ENCODE data around the gene BIK. TPM values are rescaled to one million over a fixed set of nuclear protein-coding genes. Genes with fewer than 3 reads are reported as not detected.
A peak's percentile ranks its signal among the peaks of the same experiment; 100 is the strongest.

Gene BIK
- total RNA-seq, 1 donor from 2014 or later = 1.6 TPM

DNA sequence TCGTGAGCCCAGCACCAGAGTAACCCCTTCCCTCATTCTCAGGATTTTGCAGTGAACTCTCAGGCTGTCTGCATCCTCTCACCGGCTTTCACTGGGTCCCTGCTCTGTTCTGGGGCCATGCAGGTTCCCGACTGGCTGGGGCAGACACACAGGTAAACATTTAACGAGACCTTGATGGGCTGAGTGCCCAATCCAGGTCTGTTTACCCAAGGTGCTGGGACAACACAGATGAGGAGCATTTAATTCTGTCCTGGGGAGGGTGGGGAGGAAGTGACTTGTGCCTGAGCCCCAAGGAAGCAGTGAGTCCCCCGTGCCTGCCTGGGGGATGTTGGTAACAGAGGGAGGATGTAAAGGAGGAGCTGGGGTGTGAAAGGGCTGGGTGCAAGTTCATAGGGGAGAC lies 4.4 kb downstream of the BIK start:
- Histone ChIP-seq H3K4me1 (peaks cover 16% of the 10 kb centered on the region), H3K36me3 (no peaks in the 10 kb centered on the region), H3K27me3 (ENCODE audit: low read depth) (peaks cover 17% of the 10 kb centered on the region), H3K9me3 (no peaks in the 10 kb centered on the region), H3K4me3 (no peak overlapping the region), H3K27ac (no peak overlapping the region)
- ATAC-seq (peak; percentile 42 to 50), DNase-seq (no peak)
- intact Hi-C loops (cut with DNase I) = no loop called here
- TF ChIP-seq, protein P1, sequence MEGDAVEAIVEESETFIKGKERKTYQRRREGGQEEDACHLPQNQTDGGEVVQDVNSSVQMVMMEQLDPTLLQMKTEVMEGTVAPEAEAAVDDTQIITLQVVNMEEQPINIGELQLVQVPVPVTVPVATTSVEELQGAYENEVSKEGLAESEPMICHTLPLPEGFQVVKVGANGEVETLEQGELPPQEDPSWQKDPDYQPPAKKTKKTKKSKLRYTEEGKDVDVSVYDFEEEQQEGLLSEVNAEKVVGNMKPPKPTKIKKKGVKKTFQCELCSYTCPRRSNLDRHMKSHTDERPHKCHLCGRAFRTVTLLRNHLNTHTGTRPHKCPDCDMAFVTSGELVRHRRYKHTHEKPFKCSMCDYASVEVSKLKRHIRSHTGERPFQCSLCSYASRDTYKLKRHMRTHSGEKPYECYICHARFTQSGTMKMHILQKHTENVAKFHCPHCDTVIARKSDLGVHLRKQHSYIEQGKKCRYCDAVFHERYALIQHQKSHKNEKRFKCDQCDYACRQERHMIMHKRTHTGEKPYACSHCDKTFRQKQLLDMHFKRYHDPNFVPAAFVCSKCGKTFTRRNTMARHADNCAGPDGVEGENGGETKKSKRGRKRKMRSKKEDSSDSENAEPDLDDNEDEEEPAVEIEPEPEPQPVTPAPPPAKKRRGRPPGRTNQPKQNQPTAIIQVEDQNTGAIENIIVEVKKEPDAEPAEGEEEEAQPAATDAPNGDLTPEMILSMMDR (IDR thresholded peaks at IDR 0.05) = no peak

DNA sequence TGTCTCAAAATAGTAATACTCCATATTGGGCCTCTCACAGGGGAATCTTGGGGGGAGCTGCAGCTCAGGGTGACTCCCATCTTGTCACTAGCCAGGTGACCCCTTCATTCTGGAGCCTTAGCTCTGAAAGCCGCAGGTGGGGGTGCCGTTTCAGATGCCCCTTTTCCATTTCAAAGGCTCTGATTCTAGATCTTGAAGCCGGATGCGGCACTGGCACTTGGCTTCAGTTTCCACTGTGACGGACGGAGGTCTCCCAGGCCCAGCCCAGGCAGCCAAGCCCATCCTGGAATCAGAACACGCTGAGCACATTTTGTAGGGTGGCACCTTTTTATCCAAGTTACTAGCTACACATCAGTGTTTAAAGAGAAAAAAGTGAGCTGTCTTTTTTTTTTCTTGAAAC lies 6.4 kb downstream of the BIK start:
- peaks cover 4% of the 10 kb centered on the region for H3K27me3 ChIP-seq (ENCODE audit: low read depth)
- no peak overlapping the region for H3K4me3 ChIP-seq
- TF ChIP-seq, protein P1 (IDR thresholded peaks at IDR 0.05) = no peak
- no peak overlapping the region for H3K27ac ChIP-seq
- H3K4me1 ChIP-seq = no peaks in the 10 kb centered on the region
- H3K36me3 ChIP-seq = no peaks in the 10 kb centered on the region
- ATAC-seq (no peak), DNase-seq (no peak)
- H3K9me3 ChIP-seq = no peaks in the 10 kb centered on the region
- intact Hi-C loops (cut with DNase I) = no loop called here

DNA sequence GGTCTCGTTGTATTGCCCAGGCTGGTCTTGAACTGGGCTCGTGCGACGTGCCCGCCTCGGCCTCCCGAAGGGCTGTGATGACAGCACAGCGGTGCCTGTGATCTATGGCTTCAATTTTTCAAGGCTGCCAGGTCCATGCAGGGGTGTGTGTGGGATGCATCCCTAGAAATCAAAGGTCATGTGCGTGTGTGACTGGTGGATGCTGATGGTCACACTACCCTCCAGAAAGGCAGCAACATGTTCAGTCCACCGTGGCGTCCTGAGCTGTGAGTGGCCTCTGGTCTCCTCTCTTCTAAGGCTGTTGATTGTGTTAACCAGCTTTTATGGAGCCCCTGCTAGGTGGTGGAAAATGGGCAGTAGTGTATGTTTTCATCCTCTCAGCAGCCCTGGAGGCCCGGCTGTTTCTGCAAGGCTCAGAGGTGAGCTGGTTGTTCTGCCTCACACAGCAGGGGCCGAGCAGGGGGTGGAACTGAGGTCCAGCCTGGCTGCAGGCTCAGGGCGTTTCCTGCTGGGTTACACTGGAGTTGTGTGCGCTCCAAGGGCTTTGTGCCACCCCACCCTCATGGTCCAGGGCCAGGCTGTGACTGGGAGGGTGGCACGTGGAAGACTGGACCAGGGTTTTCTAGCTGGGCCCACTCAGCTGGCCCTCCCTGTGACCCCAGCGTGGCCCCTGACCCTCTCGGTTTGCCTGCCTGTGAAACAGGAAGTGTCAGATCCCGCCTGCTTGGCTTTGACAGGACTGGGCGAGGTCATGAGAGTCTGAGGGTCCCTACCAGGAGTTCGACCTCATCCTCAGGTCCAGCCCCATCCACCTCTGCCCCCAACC lies 7.7 kb downstream of the BIK start:
- H3K27me3 ChIP-seq (ENCODE audit: low read depth) = no peaks in the 10 kb centered on the region
- ATAC-seq (peak in 1 of 2 donors; percentile 21), DNase-seq (no peak)
- H3K4me1 ChIP-seq = no peaks in the 10 kb centered on the region
- intact Hi-C loops (cut with DNase I) = no loop called here
- no peaks in the 10 kb centered on the region for H3K9me3 ChIP-seq
- no peak overlapping the region for H3K4me3 ChIP-seq
- no peaks in the 10 kb centered on the region for H3K36me3 ChIP-seq
- TF ChIP-seq, protein P1 (IDR thresholded peaks at IDR 0.05) = no peak
- H3K27ac ChIP-seq = no peak overlapping the region

DNA sequence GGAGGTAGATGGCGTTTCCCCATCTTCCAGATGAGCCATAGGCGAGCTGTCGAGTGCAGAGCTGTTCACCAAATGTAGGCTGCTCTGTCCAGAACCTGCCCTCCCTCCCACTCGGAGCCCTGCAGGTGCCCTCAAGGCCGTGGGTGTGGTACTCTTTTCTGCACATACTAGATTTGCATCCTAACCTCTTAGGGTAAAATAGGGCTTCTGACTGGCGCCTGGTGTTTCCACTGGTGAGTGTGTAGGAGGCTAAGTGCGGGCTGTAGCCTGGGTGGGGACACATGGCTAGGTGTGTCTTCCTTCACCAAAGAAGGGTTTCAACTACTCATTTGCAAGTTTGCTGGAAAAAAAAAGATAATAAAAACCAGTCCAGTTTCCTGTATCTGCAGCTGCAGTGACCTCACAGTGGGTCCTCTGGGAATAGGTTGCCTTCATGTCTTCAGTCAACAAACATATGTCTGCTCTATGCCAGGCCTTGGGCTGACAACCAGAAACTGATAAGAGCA lies 8.5 kb downstream of the BIK start:
- DNase-seq (no peak), ATAC-seq (no peak)
- intact Hi-C loops (cut with DNase I) = no loop called here
- H3K9me3 ChIP-seq = no peaks in the 10 kb centered on the region
- no peaks in the 10 kb centered on the region for H3K27me3 ChIP-seq (ENCODE audit: low read depth)
- TF ChIP-seq, protein P1 (IDR thresholded peaks at IDR 0.05) = no peak
- H3K36me3 ChIP-seq = no peaks in the 10 kb centered on the region
- H3K27ac ChIP-seq = no peak overlapping the region
- H3K4me1 ChIP-seq = no peaks in the 10 kb centered on the region
- no peak overlapping the region for H3K4me3 ChIP-seq

DNA sequence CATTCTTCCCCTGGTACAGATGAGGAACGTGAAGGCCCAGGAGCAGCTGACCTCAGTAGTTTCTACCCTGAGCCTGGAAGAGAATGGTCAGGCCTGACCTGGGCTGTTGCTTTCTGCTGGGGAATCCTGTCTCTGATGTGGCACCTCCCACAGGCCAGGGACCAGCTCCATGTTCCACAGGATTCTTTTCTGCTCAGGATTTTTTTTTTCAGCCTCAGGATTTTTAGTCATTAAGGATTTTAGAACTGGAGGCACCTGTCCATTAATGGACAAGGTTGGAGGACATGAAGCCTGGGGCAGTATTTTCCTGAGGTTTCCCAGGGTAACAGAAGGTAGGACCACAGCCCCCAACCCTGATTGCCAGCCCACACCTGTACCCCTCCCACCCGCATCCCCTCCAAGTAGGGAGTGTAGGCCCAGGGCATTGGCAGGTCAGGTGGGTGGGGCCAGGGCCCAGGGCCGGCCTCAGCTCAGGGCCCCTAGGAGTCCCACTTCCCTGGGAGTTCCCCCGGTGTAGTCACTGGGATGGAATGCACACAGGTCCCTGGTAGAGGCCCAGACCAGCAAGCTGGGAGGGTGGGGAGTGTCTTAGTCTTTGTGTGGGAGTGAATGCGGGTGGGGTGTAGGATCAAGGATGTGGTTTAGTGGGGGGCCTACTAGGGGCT lies 16.1 kb downstream of the BIK start:
- no peak overlapping the region for H3K27ac ChIP-seq
- no peaks in the 10 kb centered on the region for H3K27me3 ChIP-seq (ENCODE audit: low read depth)
- intact Hi-C loops (cut with DNase I) = no loop called here
- peaks cover 12% of the 10 kb centered on the region for H3K4me1 ChIP-seq
- no peaks in the 10 kb centered on the region for H3K9me3 ChIP-seq
- peaks cover under 1% of the 10 kb centered on the region for H3K36me3 ChIP-seq
- peak; percentile 54 to 69 for ATAC-seq
- no peak for DNase-seq
- H3K4me3 ChIP-seq = no peak overlapping the region
- TF ChIP-seq, protein P1 (IDR thresholded peaks at IDR 0.05) = no peak
